OCI-M1 (cell line): ENCODE results near the gene TMEM174.
A peak's percentile ranks its signal among the peaks of the same experiment; 100 is the strongest.

Experiments used
- DNase-seq: peaks from one replicate; lab custom pipeline; 2025; lab: John Stamatoyannopoulos, UW

Gene TMEM174, protein sequence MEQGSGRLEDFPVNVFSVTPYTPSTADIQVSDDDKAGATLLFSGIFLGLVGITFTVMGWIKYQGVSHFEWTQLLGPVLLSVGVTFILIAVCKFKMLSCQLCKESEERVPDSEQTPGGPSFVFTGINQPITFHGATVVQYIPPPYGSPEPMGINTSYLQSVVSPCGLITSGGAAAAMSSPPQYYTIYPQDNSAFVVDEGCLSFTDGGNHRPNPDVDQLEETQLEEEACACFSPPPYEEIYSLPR

DNA sequence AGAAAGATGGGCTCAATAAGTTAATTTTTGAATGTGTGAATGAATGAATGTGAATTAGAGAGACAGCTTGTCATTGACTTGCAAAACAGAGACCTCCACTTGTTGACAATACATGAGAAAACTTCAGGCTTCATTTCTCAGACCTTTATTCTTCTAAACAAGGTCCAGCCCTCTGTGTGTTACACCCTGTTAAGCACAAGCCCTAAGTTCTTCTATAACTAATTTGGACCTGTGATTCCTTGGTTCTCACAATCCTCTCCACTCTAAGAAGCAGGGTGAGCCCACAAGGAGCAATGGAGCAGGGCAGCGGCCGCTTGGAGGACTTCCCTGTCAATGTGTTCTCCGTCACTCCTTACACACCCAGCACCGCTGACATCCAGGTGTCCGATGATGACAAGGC is at the start of gene TMEM174:
Gene TMEM174 (plus strand): TSS at position 243 of the 400 bp plus-strand sequence. CDS start 51 bp downstream, at position 294.
- DNase-seq, result no peak

DNA sequence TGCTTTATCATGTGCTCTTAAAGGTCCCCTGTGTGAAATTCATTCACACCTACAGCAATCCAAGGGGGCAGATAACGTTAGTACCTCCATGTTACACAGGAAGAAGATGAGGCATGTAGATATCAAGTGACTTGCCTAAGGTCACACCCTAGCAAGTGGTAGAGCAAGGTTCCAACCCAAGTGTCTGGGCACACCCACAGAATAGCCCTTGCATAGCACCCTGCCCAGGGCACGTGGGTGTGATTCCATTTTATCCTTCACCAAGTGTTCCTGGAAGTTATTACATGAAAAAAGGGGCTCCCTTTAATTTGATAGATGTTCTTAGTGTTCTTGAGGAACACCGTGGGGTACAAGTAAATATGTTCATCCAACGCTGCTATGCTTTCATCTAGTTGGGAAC is 47.7 kb upstream of the TMEM174 start:
- no peak for DNase-seq

DNA sequence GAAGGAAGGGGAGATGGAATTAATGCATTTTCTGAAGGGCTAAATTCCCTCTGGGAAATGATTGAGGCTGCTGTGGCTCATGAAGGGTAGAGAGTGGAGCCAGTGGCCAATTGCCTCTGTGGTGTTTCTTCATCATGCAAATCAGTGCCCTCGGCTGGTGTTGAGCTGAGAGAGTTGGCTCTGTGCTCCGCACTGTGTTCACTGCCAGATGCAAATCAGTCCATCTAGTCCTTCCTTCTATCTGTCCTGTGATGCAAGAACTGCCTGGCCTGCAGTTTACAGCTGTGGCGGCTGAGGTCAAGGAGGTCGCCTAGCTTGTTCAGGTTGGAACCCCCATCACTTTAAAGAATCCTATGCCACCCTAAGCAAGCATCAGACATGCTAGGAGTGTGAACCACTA is 46.6 kb upstream of the TMEM174 start:
- DNase-seq, result no peak

DNA sequence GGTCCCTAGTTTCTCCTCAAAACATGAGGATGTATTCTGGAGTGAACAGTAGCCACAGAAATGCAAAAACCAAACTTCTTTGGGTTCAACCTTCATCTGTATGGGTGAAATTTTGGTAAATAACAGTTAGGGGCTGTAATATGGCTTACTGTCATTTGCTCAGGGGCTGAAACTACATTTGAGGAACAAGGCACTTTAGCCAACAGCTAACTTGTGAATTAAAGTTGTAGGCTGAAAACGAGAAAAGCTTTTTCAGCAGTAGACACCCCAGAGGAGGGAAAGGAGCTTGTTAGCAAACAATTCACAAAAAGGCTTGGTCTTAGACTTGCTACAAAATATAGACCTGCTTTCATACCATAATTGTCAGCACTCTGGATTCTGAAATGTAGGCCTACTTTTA is 46.0 kb upstream of the TMEM174 start:
- DNase-seq, result no peak

DNA sequence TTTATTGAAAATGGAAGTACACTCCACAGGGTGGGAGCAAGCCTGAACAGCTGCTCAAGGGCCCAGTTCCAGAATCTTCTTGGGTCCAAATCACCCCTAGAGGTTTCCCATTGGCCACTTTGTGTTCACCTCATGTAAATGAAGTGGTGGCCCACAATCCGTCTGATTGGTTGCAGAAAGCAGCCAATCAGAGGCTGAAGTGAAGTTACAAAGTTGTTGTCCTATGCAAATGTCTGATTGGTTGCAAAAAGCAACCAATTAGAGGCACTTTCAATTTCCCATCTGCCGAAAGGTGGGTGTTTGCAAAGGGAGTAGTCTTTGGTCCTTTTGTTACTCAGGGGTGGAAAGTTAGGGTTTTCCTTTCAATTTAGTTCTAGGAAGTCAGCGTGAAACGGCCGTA is 43.9 kb upstream of the TMEM174 start:
- DNase-seq, result no peak

DNA sequence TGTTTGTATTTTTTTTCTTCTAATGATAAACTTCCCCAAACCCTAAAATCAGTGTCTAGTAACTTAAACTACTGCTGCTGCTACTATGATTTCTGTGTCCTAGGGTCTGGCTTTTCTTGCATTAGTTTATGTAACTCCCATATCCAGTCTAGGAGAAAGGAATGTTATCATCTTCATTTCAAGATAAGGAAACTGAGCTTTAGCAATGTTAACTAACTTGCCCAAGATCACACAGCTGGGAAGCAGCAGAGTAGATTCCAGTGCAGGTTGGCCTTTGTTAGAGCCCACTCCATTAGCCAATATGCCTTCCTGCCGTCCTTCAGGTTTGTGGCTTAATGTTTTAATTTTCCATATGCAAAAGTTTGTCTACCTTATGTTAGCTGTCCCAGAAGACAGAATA is 42.2 kb upstream of the TMEM174 start:
- DNase-seq, result no peak

DNA sequence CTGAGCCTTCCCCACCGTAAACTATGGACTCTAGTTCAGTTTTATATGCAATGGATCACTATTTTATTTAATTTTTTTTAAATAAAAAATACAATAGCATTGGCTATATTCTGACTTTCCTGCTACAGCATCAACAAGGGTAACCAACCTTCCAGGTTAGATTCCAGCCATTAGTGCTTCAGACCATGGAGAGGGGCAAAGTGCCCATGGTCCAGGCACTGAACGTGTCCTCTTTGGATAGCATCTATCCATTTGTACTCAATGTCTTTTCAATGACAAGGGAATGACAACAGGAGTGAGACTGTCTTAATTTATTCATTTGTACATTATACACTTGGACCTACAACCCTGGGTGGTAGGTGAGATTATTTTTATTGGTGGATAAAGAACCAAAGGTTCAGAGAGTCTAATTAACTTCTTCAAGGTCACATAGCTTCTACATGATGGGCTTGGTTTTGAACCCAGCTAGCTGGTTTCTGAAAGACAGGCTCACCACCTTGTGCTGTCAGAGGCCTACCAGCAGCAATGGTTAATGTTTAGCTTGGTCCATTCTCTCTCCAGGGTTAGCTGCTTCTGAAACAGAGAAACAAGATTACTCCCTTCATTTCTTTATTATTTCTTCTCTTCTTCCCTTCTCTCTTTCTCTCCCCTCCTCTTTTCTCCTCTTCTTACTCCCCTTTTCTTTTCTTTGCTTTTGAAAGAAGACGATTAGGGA is 41.1 kb upstream of the TMEM174 start:
- DNase-seq, result no peak

DNA sequence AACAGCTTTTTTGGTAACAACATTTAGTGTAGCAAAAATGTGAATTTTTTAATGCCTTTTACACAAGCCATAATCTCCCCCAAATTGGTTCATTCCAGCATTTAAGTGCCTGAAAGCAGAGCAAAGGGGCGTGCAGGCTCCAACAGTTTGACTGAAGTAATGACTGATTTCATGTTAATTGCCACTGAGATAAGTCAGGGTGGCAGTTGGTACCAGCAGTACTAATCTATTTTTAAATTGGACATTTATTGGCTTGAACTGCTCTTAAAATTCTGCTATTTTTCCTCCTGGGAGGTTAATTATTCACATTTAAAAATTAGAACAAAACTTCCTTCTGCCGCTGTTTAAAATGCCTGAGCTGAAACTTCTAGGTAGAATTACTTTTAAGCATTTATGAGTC is 40.2 kb upstream of the TMEM174 start:
- no peak for DNase-seq

DNA sequence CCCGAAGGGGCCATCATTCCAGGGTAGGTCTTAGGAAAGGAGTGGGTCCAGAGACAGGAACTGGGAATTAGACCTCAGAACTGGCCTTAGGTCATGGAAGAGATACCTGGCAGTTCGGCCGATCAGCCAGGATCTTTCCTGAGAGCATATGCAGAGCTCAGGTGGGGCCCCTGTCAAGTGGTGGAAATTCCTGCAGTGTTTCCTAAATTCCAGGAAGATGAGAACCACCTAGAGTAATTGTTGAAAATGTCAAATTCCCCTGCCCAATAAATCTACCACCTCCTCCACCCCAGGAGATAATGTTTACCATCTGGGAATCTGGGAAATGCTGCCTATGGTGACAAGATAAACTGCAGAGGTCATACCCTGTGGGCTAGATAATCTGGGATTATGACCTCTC is 38.0 kb upstream of the TMEM174 start:
- DNase-seq, result no peak

DNA sequence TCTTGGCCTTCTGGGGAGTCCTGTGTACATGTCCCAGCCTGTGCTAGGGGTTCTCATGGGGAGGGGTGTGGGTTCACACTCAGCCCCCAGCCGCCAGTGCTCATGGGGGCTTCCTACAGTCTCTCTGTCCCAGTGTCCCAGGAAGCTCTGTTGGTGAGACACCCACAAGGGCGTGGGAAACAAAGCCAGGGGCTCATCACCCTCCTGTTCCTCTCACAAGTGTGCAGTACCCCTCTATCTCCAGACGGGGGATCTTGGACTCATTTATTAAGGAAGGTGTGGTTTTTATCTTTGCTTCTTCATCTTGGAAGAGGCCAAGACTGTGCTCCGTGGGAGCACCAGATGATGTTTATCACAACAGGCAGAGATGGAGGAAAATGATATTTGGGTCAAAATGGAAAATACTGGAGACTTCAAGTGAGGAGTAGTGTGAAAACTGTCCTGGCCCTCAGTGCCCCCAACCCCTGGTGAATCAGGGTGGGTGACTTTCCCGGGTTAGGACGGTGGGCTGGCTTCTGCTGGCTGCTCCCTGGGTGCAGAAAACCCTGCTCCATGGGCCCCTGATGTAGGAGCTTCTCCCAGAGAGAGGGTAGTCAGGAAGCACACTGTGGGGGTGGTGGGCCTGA is 37.5 kb upstream of the TMEM174 start:
- peak; percentile 16 for DNase-seq

DNA sequence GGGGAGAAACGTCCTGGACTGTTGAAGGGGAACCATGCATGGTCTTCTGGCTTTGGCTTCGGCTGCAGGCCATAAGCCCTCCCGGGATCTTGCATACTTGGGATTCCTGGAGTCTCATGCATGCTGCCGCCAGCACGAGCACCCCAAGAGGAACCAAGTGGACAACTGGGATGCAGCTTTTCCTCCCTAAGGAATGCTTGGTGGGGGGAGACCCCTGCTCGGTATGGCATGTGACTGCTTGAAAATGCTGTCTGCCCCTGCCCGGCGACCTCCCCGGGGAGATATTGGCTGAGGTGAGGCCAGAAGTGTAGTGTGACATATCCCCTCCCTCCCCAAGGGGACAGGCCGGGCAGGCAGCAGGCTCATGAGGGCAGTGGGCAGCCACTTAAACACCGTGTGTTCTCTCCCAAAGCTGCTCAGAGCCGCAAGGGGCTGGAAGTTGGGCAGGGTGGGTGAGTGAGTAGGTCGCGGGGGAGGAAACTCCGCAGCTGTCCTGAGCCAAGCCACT is 36.9 kb upstream of the TMEM174 start:
- DNase-seq, result no peak

DNA sequence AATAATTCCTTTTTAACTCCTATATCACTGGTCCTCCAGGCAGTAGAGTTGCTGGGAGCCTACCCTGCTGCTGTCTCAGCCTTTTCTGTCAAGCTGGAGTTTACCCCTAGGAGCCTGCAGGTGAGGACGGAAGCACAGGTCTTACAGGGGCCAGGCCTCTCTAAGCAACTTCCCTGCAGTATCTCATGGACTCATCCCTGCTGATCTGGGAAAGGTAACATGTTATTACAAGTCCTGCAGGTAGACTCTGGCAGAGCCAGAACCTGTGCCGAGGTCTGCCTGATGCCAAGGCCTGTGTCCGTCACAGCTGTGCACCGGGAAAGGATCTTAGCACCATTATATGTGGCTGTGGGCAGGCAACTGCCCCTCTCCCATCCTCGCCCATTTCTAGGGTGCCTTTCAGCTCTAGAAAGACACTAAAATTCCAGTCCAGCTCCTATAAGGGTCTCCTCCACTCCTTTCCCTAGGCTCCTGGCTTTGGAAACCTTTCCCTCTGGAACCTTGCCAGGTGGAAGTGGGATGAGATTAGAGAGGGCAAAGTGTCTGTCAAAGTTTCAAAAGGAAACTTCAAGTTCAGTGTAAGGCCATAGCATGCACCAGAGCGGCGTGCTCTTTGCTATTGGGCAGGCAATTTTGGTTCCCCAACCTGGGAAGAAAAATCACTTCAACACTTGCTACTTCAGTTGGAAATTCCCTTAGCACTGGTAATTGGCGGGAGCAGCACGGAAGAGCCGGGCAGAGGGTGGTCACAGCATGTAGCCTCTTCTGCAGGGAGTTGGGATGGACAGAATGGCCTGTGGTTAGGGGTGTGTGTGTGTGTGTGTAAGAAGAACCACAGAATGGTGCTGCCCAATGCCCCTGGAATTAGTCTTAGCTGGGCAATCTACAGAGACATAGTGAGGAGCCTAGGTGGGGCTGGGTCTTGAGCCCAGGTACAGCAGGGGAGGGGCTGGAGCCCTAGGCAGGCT is 35.1 kb upstream of the TMEM174 start:
- no peak for DNase-seq

DNA sequence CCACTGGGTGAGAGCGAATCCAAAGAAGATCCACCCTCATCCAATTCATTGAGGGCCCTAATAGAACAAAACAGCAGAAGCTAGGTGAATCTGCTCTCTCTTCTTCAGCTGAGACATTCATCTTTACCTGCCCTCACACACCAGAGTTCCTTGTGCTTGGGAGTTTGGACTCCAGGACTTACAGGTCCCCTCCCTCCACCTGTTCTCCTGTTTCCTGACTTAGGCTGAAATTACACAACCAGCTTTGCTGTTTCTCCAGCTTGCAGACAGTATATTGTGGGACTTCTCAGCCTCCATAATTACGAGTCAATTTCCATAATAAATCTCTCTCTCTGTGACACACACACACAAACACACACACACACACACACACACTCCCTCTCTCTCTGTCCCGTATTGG is 33.5 kb upstream of the TMEM174 start:
- no peak for DNase-seq

DNA sequence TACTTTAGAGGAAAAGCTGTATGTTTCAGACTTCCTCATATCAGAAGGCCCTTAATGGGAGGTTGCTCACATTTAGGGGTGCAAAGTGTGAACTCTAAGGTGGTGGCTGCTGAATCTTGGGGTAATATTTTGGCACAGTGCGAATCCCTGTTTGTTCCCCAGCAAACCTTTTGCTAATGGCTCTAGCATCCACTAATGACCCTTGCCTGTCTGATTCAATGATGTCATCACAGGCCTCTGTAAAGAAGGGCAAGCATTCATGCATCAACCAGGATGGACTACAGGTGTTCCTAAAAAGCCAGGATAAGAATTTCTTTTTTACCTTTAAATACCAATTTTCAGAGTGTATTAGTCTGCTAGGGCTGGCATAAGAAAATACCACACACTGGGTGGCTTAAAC is 32.2 kb upstream of the TMEM174 start:
- no peak for DNase-seq

DNA sequence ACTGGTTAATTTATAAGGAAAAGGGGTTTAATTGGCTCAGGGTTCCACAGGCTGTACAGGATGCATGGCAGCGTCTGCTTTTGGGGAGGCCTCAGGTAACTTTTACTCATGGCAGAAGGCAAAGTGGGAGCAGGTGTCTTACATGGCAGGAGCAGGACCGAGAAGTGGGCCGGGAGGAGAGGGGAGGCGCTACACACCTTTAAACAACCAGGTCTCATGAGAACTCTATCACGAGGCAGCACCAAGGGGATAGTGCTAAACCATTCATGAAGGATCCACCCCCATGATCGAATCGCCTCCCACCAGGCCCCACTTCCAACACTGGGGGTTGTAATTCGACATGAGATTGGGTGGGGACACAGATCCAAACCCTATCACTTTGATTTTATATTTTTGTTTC is 31.0 kb upstream of the TMEM174 start:
- no peak for DNase-seq

DNA sequence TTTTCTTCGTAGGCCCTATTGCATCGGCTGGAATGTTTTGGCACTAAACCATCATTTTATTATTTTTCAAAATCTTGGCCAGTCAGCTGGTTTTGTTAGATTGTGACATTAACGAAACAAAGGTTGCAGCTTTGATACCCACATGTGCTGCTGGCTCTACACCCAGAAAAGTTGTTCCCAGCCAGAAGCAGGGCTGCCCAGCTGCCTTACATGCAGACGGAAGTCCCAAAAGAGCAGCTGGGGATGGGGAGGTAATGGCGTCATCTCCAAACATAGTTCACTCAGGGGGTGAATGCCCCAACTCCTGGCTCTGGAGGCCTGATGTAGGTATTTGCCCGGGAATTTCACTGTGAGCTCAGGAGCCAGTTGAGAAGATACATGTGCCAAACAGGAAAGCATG is 29.3 kb upstream of the TMEM174 start:
- no peak for DNase-seq

DNA sequence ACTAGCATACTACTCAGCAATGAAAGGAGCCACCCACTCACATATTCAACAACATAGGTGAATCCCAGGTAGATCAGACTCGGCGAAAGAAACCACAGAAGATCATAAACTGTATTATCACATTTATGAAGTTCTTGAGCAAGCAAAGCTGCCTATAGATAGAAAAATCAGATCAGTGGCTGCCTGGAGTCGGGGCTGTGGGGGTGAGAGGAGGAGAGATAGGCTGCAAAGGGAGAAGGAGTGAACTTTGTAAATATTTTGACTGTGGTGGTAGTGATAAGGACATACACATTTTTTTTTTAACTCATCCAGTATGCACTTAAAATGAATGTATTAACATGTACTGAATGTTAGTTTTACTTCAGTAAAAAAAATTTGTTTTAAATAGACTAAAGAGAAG is 23.5 kb upstream of the TMEM174 start:
- no peak for DNase-seq

DNA sequence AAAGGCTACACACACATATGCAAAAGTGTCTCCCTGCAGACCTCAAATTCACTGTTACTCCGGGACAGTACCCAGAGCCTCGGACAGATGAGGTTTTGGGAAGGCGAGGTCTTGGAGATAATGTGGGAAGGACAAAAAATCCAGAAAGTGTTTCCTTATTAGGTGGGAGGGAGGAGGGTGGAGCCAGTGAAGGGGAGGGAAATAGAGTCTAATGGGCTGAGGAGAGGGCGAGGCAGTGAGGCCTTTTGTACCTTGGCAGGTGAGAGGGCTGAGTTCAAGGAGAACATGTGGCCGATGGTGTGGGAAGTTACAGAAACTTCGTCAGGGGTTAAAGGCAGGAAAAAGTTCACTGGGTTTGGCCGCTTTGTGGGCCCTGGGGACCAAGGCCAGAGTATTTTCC is 22.1 kb upstream of the TMEM174 start:
- DNase-seq, result no peak

DNA sequence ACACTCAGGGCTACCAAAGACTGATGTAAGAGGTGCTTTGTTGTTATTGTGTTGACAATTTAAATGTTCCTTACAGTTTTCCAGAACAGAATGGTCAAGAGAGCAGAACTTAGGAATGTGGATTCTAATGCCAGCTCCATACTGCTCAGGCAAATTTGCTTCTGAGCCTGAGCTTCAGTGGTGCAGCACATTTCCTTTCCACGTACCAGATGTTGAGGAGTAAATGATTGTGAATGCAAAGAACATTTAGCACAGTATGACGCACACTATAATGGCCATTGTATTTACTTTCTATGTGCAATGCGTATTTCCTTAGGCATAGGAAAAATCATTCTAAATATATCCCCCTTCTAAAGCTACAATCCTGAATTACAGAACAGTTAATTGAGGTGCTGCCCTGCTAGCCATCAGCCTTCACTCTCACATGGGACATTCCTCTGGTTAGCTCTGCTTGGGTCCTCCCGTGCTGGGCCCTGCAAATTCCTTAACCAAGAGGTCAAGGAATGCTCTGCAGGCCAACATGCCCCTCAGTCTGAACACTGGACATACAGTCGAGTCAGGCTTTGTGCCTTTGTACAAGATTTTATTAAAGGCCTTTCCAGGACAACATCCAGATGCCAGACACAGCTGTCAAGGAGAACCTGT is 21.1 kb upstream of the TMEM174 start:
- DNase-seq, result no peak

DNA sequence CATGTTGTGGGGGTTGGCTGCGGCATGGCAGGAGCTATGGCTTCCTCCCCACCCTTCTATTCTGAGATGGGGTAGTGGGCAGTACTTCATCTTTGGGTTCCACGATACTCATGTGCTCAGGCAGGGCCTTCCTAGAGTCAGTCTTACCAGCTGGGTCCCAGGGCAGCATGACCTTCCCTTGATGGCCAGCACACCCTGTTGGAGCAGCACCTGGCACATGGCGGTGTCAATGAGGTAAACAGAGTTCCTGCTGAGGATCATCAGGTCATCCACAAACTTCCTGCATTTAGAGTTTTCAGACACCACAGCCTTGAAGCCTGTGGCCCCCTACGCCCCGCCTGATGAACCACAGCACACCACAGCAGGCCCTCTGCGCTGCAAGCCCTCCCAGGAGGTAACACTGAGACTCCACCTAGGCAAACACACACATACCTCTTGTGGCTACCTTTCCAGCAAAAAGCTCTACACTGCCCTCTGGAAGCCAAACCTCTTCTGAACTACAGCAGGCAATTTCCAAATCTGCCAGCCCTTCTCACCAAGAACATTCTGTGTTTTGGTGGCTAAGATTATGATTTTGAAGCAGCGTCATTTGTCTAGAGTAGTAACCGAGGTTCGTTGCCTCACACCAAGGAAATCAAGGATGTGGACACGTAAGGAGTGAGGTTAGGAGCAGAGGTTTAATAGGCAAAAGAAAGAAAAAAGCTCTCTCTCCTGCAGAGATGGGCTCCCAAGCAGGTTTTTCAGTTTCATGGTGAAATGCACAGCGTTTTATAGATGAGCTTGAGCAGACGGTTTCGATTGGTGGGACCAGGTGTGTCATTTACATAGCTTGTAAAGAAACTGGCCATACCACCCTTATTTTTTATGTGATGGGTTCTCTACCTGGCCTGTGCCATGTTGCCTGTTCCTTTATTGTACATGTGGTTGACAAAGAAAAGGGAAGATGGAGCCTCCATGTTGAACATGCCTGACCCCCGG is 20.3 kb upstream of the TMEM174 start:
- DNase-seq, result no peak
